ENCODE measurements around the gene G0S2.

DNA sequence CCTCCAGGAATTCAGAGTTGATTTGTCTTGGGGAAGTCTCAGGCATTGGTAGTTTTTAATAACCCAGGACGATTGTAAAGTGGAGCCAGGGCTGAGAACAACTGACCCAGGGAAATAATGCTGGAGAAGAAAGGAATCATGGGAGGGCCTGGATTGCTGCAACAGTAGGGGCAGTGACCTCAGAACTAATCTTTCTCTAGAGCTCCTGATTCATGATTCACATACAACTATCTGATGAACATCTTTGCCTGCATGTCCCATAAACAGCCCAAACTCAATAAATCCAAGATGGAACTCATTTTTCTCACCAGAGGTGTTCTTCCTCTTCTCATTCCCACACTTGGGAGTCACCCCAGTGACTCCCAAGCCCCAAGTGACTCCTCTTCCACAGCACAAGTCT, 8.1 kb upstream of the G0S2 start:
- TF ChIP-seq POLR2A (IDR thresholded peaks at IDR 0.05), result no peak
- TF ChIP-seq, protein P1, sequence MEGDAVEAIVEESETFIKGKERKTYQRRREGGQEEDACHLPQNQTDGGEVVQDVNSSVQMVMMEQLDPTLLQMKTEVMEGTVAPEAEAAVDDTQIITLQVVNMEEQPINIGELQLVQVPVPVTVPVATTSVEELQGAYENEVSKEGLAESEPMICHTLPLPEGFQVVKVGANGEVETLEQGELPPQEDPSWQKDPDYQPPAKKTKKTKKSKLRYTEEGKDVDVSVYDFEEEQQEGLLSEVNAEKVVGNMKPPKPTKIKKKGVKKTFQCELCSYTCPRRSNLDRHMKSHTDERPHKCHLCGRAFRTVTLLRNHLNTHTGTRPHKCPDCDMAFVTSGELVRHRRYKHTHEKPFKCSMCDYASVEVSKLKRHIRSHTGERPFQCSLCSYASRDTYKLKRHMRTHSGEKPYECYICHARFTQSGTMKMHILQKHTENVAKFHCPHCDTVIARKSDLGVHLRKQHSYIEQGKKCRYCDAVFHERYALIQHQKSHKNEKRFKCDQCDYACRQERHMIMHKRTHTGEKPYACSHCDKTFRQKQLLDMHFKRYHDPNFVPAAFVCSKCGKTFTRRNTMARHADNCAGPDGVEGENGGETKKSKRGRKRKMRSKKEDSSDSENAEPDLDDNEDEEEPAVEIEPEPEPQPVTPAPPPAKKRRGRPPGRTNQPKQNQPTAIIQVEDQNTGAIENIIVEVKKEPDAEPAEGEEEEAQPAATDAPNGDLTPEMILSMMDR (IDR thresholded peaks at IDR 0.05), result no peak

All from prostate gland (tissue), 2 donors.